Hepatocyte (in vitro differentiated cells): ENCODE measurements around the gene PFN4.

Experiments used
- EZH2phosphoT487 ChIP-seq: fragments of 200-600 bp; sonication (generic); IDR thresholded peaks from one replicate; pipeline ENCODE4 v1.6.1; 2018; ENCODE audit warnings: antibody characterized with exemption, mild to moderate bottlenecking, low read depth, moderate library complexity; ENCODE audit not compliant: unreplicated experiment, severe bottlenecking
- TF ChIP-seq, protein P1 (sequence below): fragments of 200-600 bp; sonication (generic); IDR thresholded peaks from 2 replicates; pipeline ENCODE4 v1.5.1; 2016; ENCODE audit warnings: antibody characterized with exemption, mild to moderate bottlenecking; ENCODE audit not compliant: poor library complexity

DNA sequence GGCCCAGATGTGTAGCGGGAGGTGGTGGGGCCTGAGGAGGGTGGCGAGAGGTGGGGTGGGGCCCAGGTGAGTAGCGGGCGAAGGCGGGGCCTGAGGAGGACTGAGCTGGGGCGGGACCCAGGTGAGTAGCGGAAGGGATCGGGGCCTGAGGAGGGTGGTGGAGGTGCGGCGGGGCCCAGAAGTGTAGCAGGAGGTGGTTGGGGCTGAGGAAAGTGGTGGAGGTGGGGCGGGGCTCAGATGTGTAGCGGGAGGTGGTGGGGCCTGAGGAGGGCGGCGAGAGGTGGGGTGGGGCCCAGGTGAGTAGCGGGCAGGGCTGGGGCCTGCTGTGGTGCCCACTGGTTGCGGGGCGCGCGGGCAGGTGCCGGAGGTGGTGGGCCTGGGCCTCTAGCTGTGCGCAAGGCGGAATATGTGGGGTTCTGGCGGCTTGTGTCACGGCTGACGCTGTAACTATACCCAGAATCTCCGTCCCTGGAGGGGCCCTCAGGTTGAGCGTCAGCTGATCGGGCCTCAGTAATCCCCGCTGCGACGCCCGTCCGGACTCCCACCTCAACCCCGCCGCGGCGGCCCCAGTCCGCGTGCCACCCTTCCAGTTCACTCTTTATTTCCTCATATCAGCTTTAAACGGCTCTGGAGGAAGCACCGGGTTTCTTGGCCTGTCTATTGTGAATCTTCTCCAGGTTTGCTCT is 46.1 kb downstream of the PFN4 start:
- TF ChIP-seq, protein P1, sequence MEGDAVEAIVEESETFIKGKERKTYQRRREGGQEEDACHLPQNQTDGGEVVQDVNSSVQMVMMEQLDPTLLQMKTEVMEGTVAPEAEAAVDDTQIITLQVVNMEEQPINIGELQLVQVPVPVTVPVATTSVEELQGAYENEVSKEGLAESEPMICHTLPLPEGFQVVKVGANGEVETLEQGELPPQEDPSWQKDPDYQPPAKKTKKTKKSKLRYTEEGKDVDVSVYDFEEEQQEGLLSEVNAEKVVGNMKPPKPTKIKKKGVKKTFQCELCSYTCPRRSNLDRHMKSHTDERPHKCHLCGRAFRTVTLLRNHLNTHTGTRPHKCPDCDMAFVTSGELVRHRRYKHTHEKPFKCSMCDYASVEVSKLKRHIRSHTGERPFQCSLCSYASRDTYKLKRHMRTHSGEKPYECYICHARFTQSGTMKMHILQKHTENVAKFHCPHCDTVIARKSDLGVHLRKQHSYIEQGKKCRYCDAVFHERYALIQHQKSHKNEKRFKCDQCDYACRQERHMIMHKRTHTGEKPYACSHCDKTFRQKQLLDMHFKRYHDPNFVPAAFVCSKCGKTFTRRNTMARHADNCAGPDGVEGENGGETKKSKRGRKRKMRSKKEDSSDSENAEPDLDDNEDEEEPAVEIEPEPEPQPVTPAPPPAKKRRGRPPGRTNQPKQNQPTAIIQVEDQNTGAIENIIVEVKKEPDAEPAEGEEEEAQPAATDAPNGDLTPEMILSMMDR = no peak
- no peak for TF ChIP-seq EZH2phosphoT487
